Psoas muscle (tissue), 8 donors: ENCODE results near the gene PRSS57. TPM values are rescaled to one million over a fixed set of nuclear protein-coding genes. Genes with fewer than 3 reads are reported as not detected.

ENCODE experiments used
- ATAC-seq, 4 donors: fragments of 200-7000 bp; cut with Tn5 transposase; one replicate each; pipeline ENCODE4 v1.9.1; 2020; ENCODE audit warnings: moderate library complexity in 3 of 4, mild to moderate bottlenecking in 2 of 4
- DNase-seq, 2 donors: peaks; one replicate each; pipeline ENCODE4 v3.0.0-alpha.2; 2020
- H3K27ac ChIP-seq: fragments of 200-600 bp; one replicate; pipeline ENCODE4 v1.8.0; 2022
- H3K27me3 ChIP-seq, 3 donors: fragments of 200-600 bp in 1 of 3; one replicate each; pipeline versions ENCODE4 v1.6.1 to v1.8.0; 2013 to 2022; ENCODE audit warnings: low read length in 2 of 3, mild to moderate bottlenecking in 2 of 3, moderate library complexity in 1 of 3; ENCODE audit not compliant: insufficient read depth in 3 of 3
- H3K36me3 ChIP-seq, 2 donors: fragments of 200-600 bp in 1 of 2; one replicate each; pipeline versions ENCODE4 v1.6.1 to v1.8.0; 2013 to 2022; ENCODE audit warnings: low read depth in 1 of 2, mild to moderate bottlenecking in 1 of 2, moderate library complexity in 1 of 2; ENCODE audit not compliant: insufficient read depth in 1 of 2
- H3K4me1 ChIP-seq: fragments of 200-600 bp; one replicate; pipeline ENCODE4 v1.8.0; 2022
- H3K4me3 ChIP-seq: fragments of 200-600 bp; one replicate; pipeline ENCODE4 v1.8.0; 2022; ENCODE audit warnings: mild to moderate bottlenecking
- H3K9me3 ChIP-seq: fragments of 200-600 bp; one replicate; pipeline ENCODE4 v1.8.0; 2022
- CTCF ChIP-seq: fragments of 200-600 bp; IDR thresholded peaks from one replicate; pipeline ENCODE4 v1.8.0; 2022; ENCODE audit warnings: antibody characterized with exemption
- WGBS, 3 donors: extraction: QIAGEN DNeasy Blood & Tissue Kit; methylation state at CpG; one replicate each; pipeline versions ENCODE4 v1.1.6 to v1.1.7; 2013; 5-methylcytosine and 5-hydroxymethylcytosine counted together
- intact Hi-C, 2 donors: fragments of 100-400 bp; cut with DNase I; formaldehyde crosslinking; loops; one replicate each; pipeline versions ENCODE4 v1.11.0 to v1.14.2; 2022
- polyA plus RNA-seq, 3 donors: library from polyadenylated mRNA; stranded (reverse); fragments of 200-250 nt; gene quantifications; one replicate each; pipeline ENCODE4 v1.2.3, GENCODE V29; 2013
- total RNA-seq, 4 donors: library from RNA; stranded (reverse); fragmentation: NEBNext Ultra II Directional in 2 of 4; extraction: Animal tissue kit (Norgen Biotek cat#: 25700) in 2 of 4; gene quantifications; one replicate each; pipeline versions ENCODE4 v1.2.1 to v1.2.4, GENCODE V29; 2021 to 2023
- donor health status: healthy with polysubstance abuse.
- donor health status: DM: no; HTN: no; CAD: no; lungs with moderate emphysema.
- donor health status: Bipolar disorder and iron deficiency.
- donor health status: healthy.
- donor health status: DM: yes; HTN: yes; CAD: no.
- donor health status: DM: no; HTN: no; CAD: no.
- donor health status: DM: no; HTN: no; CAD: no.
- donor health status: DM: yes; HTN: yes; CAD: no.

PRSS57 gene
- total and polyA plus RNA-seq, 7 donors, result 0.05 to 0.25 TPM; not detected in 5

GRCh38 chr19:677601-678436 lies 17.4 kb downstream of the PRSS57 start:
- intact Hi-C loops, result no loop called here
- WGBS, 3 donors, result 32 to 56% (median 38%) methylated on average over 19 to 22 of the region's 22 CpGs
- Histone ChIP-seq H3K27ac (peak overlapping the region; percentile 41), H3K27me3 (peaks cover 0 to 19% (median 17%) of the 10 kb centered on the region in 3 donors), H3K36me3 (no peaks in the 10 kb centered on the region), H3K4me1 (peaks cover 18% of the 10 kb centered on the region), H3K4me3 (peak overlapping the region; percentile 60), H3K9me3 (no peaks in the 10 kb centered on the region)
- TF ChIP-seq CTCF, result no peak
- ATAC-seq (no peak), DNase-seq (peak; percentile 25 to 56)

- Histone ChIP-seq H3K4me3 (peak overlapping the region; percentile 60), H3K4me1 (peaks cover 18% of the 10 kb centered on the region), H3K9me3 (no peaks in the 10 kb centered on the region), H3K27ac (peak overlapping the region; percentile 41), H3K36me3 (no peaks in the 10 kb centered on the region), H3K27me3 (peaks cover 0 to 19% (median 17%) of the 10 kb centered on the region in 3 donors)
- intact Hi-C loops, result no loop called here
- TF ChIP-seq CTCF, result no peak
- DNase-seq, result peak; percentile 87
- ATAC-seq, result peak in 3 of 4 donors; percentile 9 to 12 (median 11)
- WGBS, 3 donors, result 1 to 8% (median 2%) methylated on average over 14 to 15 of the region's 15 CpGs
These were observed 18.1 kb downstream of the PRSS57 start for GRCh38 chr19:677201-677600.

- Histone ChIP-seq H3K27ac (peak within 1 kb of the TSS; percentile 41), H3K4me3 (peak within 1 kb of the TSS; percentile 60), H3K9me3 (no peaks in the 10 kb centered on the region), H3K4me1 (peaks cover 18% of the 10 kb centered on the region), H3K27me3 (peaks cover 0 to 19% (median 17%) of the 10 kb centered on the region in 3 donors), H3K36me3 (no peaks in the 10 kb centered on the region)
- no peak for TF ChIP-seq CTCF
- 2 to 5% (median 3%) methylated on average over 40 to 63 of the region's 63 CpGs for WGBS, 3 donors
- DNase-seq (peak; percentile 58 to 63), ATAC-seq (no peak)
- intact Hi-C loops, result no loop called here
These were observed 18.7 kb downstream of the PRSS57 start, which contains the start of gene FSTL3 for GRCh38 chr19:676339-677105. Gene FSTL3 (plus strand): TSS chr19:676392. CDS start chr19:676424, 32 bp downstream.

- intact Hi-C loops, result no loop called here
- H3K9me3 ChIP-seq, result no peaks in the 10 kb centered on the region
- no peak for TF ChIP-seq CTCF
- peaks cover 0 to 19% (median 17%) of the 10 kb centered on the region in 3 donors for H3K27me3 ChIP-seq
- DNase-seq (no peak), ATAC-seq (no peak)
- peaks cover 18% of the 10 kb centered on the region for H3K4me1 ChIP-seq
- H3K27ac ChIP-seq, result no peak overlapping the region
- H3K4me3 ChIP-seq, result peak overlapping the region; percentile 60
- WGBS, 3 donors, result 5 to 13% (median 9%) methylated on average over 6 to 31 of the region's 31 CpGs
- H3K36me3 ChIP-seq, result no peaks in the 10 kb centered on the region
These were observed 19.3 kb downstream of the PRSS57 start for GRCh38 chr19:676007-676338.
